AG04449 (cell line): ENCODE data around the gene CALR.

Experiments used
- CTCF ChIA-PET: fragments of 350-600 bp; formaldehyde crosslinking; extraction: SDS; loops from one replicate; lab custom pipeline; 2021; ENCODE audit warnings: antibody characterized with exemption; lab: Yijun Ruan, JAX
- POLR2A ChIA-PET: fragments of 400-600, 350-600 bp; formaldehyde crosslinking; extraction: SDS; loops from one replicate; lab custom pipeline; 2020; ENCODE audit warnings: antibody characterized with exemption, inconsistent platforms; lab: Yijun Ruan, JAX
- DNase-seq: peaks from one replicate; pipeline ENCODE4 v3.0.0-alpha.2; 2010; ENCODE audit warnings: low read depth, low spot score
- H3K4me3 ChIP-seq: 2 replicates; pipeline ENCODE4 v1.5.1; 2011; ENCODE audit warnings: low read depth, mild to moderate bottlenecking, control low read depth, low read length
- CTCF ChIP-seq: IDR thresholded peaks from one replicate; pipeline ENCODE4 v1.5.1; 2011; ENCODE audit warnings: mild to moderate bottlenecking, moderate library complexity, low read length, control low read depth, inconsistent platforms; ENCODE audit not compliant: insufficient read depth; ENCODE audit errors: missing control alignments

Gene CALR

GRCh38 chr19:12982648-12983047 lies 44.2 kb downstream of the CALR start:
- TF ChIP-seq CTCF = no peak
- DNase-seq = no peak
- ChIA-PET POLR2A (no interaction called here), CTCF (interaction anchor here (0.6 to 14.7 kb wide), 14 partner anchors 10 to 280 kb away, joined by 3 to 573 read pairs (median 4); no protein-coding TSS in a partner anchor)
- no peak overlapping the region for H3K4me3 ChIP-seq

- DNase-seq = no peak
- H3K4me3 ChIP-seq = peak overlapping the region; percentile 52
- no peak for TF ChIP-seq CTCF
- POLR2A ChIA-PET = no interaction called here
- CTCF ChIA-PET = interaction anchor here (0.6 to 14.7 kb wide), 16 partner anchors 9 to 295 kb away, joined by 3 to 573 read pairs (median 4); no protein-coding TSS in a partner anchor
These were observed 44.7 kb downstream of the CALR start for GRCh38 chr19:12983091-12983490.

- H3K4me3 ChIP-seq = peak overlapping the region; percentile 52
- POLR2A ChIA-PET = no interaction called here
- DNase-seq = no peak
- TF ChIP-seq CTCF = peak; percentile 87
- CTCF ChIA-PET = interaction anchor here (0.6 to 14.7 kb wide), 19 partner anchors 9 to 294 kb away, joined by 3 to 573 read pairs (median 5); no protein-coding TSS in a partner anchor
These were observed 45.2 kb downstream of the CALR start for GRCh38 chr19:12983542-12984142.

GRCh38 chr19:12984143-12984627 lies 45.8 kb downstream of the CALR start:
- CTCF ChIA-PET = interaction anchor here (0.6 to 14.7 kb wide), 16 partner anchors 8 to 135 kb away, joined by 3 to 573 read pairs (median 4); no protein-coding TSS in a partner anchor
- no peak for DNase-seq
- POLR2A ChIA-PET = no interaction called here
- no peak overlapping the region for H3K4me3 ChIP-seq
- no peak for TF ChIP-seq CTCF

GRCh38 chr19:12984683-12985048 lies 46.3 kb downstream of the CALR start:
- ChIA-PET POLR2A (no interaction called here), CTCF (interaction anchor here (1.0 to 14.7 kb wide), 13 partner anchors 8 to 120 kb away, joined by 3 to 573 read pairs (median 5); no protein-coding TSS in a partner anchor)
- TF ChIP-seq CTCF = no peak
- DNase-seq = no peak
- no peak overlapping the region for H3K4me3 ChIP-seq

GRCh38 chr19:12985049-12985776 lies 46.8 kb downstream of the CALR start:
- POLR2A ChIA-PET = interaction anchor here (0.6 to 1.1 kb wide), 2 partner anchors 21 to 143 kb away, joined by 3 read pairs; no protein-coding TSS in a partner anchor
- CTCF ChIA-PET = interaction anchor here (1.0 to 14.7 kb wide), 15 partner anchors 8 to 121 kb away, joined by 3 to 573 read pairs (median 5); no protein-coding TSS in a partner anchor
- no peak for DNase-seq
- H3K4me3 ChIP-seq = no peak overlapping the region
- no peak for TF ChIP-seq CTCF
